ENCODE measurements around the gene CHURC1. TPM values are rescaled to one million over a fixed set of nuclear protein-coding genes. Genes with fewer than 3 reads are reported as not detected.

Gene CHURC1
- total RNA-seq, 4 donors from 2014 or later: 53.6 to 113 (median 81.9) TPM

DNA sequence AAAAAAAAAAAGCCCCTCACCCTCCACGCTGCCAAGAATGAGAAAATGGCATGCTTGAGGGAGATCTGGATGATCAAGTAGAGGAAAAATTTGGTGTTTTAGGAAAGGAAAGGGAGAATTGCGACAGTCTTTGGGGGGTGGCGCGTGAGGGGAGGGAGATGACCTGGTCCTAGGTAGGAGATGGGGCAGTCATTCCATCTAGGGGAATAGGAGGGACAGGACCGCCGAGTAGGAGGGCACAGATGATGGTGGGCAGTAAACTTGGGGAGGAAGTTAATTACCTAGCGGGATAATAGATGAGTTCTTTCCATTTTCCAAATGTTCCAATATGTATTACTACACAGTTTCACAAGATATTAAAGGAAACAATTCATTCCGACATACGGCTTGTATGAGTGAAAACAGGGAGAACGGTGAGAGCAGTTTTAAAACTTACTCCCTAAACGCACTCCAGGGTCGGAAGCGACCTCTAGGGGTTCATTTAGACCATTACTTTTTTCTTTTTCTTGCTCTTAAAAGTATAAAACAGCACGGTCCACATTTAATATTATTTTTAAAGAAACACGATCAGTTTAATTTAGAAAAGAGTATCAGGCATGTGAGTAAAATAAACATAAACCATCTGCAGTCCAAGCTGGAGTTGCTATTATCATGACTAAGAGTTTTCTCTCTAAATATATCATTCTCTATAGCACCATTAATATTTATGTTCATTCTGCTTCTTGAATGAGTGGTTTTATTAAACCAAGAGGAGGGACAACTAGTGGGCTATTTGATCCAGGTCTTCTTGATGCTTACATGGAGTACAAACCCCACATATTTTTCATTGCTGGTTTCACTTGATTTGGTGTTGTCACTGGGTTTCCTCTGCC, 69.4 kb downstream of the CHURC1 start:
- TF ChIP-seq, protein P1, sequence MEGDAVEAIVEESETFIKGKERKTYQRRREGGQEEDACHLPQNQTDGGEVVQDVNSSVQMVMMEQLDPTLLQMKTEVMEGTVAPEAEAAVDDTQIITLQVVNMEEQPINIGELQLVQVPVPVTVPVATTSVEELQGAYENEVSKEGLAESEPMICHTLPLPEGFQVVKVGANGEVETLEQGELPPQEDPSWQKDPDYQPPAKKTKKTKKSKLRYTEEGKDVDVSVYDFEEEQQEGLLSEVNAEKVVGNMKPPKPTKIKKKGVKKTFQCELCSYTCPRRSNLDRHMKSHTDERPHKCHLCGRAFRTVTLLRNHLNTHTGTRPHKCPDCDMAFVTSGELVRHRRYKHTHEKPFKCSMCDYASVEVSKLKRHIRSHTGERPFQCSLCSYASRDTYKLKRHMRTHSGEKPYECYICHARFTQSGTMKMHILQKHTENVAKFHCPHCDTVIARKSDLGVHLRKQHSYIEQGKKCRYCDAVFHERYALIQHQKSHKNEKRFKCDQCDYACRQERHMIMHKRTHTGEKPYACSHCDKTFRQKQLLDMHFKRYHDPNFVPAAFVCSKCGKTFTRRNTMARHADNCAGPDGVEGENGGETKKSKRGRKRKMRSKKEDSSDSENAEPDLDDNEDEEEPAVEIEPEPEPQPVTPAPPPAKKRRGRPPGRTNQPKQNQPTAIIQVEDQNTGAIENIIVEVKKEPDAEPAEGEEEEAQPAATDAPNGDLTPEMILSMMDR (IDR thresholded peaks at IDR 0.05): no peak
- DNase-seq (ENCODE audit: low spot score) (no peak), ATAC-seq (ENCODE audit: low FRiP score) (peak; percentile 8)

Small RNA genes lying within 50 kb of the gene (small RNA-seq; reads per million reads assigned to genes)
- not detected for gene RPPH1-2P

Other genes with a start within 250 kb of the CHURC1 start
- gene PLEKHG3, start 210.0 kb upstream of the CHURC1 start, total RNA-seq: 10 to 100 TPM; 29.6 to 45.9 (median 37.5) TPM
- 1 to 10 TPM; 1.1 to 3.5 (median 1.4) TPM for gene SPTB, start 34.5 kb upstream of the CHURC1 start, total RNA-seq
- not detected for gene GPX2, start 28.3 kb downstream of the CHURC1 start, total RNA-seq
- 1 to 10 TPM; 1.6 to 3.8 (median 2.4) TPM for gene RAB15, start 57.9 kb downstream of the CHURC1 start, total RNA-seq
- gene FNTB, start 72.4 kb downstream of the CHURC1 start, total RNA-seq: 10 to 100 TPM in 3 of 4 donors, 1 to 10 TPM in 1; 8.4 to 16.7 (median 13.7) TPM
- gene MAX, start 188.1 kb downstream of the CHURC1 start, total RNA-seq: 10 to 100 TPM; 38.6 to 69.8 (median 55.3) TPM

Data from omental fat pad (tissue), 4 donors.